CD4-positive, alpha-beta T cell treated with Interferon alpha-2 for 1 hour (primary cell): ENCODE results near the gene ANKZF1.
"Not testable (repeated sequence)": the region's sequence is repeated elsewhere in the genome, so short reads cannot be mapped to it uniquely, and the experiment has no call there.

Experiments used
- DNase-seq, 2 donors: peaks; one replicate each; pipeline ENCODE4 v3.0.0-alpha.2; 2020 to 2022

Gene ANKZF1

DNA sequence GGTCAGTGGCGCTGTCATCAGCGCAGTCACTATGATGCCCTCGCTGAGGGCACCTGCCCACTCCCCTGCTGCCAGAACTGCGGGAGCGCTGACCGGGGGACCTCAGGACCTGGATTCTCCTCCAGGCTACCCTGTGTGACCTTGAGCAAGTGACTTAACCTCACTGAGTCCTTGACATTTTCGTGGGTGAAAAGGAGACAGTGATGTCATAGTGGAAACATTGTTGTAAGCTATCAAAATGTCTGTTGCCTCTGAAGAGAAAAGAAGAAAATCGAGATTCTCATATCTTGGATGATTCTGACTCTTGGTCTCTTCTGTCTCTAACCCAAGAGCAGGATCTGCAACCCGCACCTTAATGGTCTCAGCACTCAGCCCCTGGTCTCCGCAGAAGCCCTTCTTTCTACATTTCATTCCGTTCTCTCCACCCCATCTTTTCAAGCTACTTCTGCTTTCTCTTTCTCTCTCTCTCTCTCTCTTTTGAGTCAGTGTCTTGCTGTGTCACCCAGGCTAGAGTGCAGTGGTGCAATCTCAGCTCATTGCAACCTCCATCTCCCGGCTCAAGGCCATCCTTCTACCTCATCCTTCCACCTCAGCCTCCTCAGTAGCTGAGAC is 25.1 kb downstream of the ANKZF1 start:
- peak; percentile 48 to 61 for DNase-seq

DNA sequence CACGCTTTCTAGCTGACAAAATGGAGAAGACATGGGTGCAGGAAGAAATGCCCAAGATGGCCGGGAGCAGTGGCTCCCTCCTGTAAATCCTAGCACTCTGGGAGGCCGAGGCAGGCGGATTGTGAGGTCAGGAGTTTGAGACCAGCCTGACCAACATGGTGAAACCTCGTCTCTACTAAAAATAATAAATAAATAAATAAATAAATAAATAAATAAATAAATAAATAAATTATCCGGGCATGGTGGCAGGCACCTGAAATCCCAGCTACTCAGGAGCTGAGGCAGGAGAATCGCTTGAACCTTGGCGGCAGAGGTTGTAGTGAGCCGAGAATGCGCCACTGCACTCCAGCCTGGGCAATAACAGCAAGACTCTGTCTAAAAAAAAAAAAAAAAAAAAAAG is 29.3 kb downstream of the ANKZF1 start:
- not testable (repeated sequence) for DNase-seq

DNA sequence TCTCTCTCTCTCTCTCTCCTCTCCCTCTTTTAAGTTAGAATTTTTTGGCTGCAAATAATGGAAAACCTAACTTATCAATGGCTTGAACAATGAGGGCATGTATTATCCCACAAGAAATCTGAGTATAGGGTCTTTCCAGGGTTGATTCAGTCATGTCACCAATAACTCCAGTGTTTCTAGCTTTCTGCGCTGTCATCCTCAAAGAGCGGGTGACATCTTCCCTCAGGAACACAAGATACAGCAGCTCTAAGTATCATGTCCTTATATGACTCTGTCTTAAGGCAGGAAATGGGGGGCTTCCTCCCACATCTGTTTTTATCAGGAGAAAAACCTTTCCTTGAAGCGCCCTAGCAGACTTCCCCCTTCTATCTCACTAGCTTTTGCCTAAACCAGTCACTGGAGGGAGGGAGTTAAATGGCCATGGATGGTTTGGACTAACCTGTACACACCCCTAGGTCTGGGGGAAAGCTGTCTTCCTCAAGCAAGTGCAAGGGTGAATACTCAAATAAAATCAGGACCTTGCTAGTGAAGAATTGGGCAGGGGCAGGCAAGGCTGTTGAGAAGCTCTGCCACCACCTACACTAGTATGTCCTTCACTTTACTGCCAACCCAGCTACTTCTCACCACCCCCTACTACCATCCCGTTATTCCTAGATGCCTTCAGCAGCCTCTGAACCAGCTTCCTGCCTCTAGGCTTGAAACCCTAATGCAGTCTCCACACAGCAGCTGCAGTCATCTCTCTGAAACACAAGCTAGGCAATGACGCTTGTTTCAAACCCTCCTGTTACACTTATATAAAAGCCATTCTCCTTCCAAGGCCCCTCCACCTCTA is 31.6 kb downstream of the ANKZF1 start:
- DNase-seq = no peak

DNA sequence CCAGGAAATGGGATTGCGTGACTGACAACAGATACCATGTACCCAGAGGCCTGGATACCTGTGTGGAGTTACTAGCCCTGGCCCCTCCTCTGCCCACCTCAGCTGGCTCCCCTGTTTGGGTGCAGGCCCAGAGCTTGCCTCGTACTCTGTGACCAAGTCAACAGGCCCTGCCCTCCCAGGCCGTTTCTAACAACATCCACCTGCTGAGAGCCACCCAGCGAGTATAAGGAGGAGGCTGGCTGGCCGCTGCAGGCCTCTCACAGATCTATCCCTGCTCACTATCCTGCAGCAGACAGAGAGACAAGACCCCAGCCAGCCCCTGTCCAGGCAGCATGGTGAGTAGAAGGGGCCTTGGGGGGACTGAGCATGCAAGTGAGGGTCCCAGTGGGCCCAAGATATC is 36.6 kb downstream of the ANKZF1 start:
- DNase-seq = no peak

DNA sequence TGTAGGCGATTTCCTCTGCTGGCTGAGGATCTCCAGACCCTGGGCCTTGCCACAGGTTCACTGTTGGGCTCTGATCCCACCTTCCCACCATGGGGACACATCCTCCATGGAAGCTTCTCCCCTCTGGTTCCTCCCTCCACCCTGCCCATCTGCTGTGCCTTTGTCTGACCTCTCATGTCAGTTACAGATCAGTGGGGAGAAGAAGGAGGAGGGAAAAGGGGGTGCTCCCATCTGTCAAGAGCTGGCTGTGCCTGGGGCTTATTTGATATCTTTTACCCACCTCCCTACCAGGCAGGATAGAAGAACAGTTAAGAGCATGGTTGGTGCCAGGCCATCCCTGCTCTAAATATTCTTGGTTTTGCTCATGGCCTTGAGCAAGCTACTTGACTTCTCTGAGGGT is 37.3 kb downstream of the ANKZF1 start:
- no peak for DNase-seq

DNA sequence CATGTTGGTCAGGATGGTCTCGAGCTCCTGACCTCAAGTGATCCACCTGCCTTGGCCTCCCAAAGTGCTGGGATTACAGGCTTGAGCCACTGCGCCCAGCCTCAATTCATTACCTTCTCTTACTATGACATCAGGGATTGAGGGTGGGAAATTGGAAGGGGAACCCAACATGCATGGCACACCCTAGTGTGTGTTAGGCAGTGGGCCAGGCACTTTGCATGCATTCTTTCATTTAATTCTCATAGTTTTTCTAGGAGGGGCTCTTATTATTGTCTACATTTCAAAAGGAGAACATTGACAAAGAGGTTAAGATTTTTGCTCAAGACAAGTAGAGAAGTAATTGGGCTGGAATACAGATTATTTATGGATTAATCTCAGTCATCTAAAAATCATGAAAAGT is 38.7 kb downstream of the ANKZF1 start:
- DNase-seq = no peak

DNA sequence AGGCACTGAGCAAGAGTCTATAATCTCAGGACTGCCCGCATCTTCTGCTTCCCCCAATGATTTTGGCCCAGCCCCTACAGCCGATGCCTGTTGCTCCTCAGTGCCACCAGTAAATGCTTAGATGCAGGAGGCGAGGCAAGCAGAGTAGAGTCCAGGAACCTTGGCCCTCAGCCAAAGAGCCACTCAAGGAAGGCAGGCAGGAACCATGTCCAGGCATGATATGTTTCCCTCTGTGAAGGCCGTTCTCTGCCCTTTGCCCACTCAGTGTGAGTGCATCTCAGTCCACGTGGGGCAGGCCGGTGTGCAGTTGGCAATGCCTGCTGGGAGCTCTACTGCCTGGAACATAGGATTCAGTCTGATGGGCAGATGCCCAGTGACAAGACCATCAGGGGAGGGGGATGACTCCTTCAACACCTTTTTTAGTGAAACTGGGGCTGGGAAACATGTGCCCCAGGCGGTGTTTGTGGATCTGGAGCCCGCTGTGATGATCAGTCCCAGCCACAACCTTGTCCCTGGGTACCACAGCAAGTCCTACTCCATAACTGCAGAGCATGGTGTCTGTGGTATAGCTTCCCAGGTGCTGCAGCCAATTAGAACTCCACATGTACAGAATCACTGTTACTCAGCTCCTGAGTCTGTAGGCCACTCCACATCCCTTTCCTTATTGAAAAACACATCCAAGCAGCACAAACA is 39.9 kb downstream of the ANKZF1 start:
- no peak for DNase-seq

DNA sequence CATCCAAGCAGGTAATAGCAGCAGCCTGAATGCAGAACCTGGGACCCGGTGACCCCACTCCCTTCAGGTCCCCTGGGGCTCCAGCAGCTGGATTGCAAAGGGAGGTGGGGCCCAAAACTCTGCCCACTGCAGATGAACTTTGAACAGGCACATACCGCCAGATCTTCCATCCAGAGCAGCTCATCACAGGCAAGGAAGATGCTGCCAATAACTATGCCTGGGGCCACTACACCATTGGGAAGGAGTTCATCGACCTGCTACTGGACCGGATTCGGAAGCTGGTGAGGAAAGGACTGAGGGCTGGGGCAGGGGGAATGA is 40.4 kb downstream of the ANKZF1 start:
- DNase-seq = no peak

DNA sequence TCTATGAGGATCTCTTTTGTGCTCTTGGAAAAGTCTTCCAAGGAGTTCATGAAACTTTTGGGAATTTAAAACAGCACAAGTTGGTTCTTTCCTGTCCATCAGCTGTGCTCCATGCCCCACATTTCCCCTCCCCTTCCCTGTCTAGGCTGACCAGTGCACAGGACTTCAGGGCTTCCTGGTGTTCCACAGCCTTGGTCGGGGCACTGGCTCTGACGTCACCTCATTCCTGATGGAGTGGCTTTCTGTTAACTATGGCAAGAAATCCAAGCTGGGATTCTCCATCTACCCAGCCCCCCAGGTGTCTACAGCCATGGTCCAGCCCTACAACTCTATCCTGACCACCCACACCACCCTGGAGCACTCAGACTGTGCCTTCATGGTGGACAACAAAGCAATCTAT is 41.4 kb downstream of the ANKZF1 start:
- DNase-seq = no peak

DNA sequence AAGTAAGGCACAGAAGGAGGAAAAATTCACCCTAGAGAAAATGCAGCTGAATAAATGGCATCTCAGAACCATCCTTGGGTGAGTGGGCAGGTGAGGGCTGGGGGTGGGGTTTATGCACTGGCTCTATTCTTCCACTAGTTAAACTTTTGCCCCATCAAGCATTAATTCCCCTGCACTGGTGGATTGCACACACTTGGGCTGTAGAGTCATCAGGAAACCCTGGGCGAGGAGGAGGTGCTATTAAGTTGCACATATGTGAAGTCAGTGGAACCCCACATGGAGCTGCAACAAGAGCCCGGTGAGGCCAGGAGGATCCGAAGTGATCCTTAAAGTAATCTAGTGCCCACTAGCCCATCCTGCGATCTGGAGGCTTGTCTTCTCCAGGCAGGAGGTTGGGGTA is 42.8 kb downstream of the ANKZF1 start:
- DNase-seq = no peak

DNA sequence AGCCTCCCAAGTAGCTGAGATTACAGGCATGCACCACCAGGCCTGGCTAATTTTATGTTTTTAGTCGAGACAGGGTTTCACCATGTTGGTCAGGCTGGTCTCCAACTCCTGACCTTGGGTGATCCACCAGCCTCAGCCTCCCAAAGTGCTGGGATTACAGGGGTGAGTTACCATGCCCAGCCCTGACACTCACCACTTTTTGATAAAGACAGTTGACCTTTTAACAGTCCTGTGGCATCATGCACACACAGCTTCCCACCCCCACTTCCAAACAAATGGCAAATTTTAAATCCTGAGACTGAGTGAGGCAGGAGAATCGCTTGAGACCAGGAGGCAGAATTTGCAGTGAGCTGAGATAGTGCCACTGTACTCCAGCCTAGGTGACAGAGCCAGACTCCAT is 43.4 kb downstream of the ANKZF1 start:
- DNase-seq = no peak

DNA sequence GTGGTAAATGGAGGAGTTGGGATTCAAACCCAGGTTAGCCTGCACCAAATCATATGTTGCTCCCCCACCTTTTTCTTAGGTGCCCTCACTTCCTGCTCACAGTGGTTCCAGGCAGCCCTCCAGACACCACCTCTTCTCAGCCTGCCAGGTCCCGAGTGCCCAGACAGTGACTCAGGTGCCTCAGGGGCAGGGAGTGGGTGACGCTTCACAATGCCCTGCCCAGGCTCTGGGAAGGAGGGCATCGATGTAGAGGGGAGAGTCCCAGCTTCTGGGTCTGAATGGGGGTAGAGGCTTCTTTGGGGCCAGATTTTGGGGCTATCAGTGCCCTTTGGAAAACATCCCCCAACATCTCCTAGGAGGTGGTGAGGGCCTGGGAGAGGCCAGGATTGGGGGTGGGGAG is 44.3 kb downstream of the ANKZF1 start:
- DNase-seq = no peak

DNA sequence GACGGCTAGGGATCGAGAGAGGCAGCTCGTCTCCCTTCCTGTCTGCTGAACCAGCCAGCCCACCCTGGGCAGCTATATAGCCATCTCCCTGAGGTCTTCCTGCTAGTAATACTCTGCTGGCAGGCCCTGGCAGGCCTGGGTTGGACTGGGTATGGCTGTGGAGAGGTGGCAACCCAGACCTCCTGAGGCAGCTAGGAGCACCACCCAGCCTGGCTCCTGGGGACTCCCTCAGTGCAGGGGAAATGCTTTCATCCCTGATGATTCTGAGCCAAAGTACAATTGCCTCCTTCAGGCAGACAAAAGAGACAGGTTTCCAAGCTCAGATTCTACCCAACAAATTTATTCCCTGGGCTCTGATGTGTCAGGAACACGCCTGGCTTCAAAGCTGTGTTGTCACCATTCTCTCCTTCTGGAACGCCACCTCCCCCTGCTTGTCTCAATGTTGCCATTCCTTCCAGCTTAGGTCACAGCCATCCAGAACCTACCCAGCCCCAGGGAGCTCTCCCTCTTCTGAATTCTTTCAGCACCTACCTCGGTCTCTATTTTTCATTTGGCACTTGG is 44.8 kb downstream of the ANKZF1 start:
- no peak for DNase-seq

DNA sequence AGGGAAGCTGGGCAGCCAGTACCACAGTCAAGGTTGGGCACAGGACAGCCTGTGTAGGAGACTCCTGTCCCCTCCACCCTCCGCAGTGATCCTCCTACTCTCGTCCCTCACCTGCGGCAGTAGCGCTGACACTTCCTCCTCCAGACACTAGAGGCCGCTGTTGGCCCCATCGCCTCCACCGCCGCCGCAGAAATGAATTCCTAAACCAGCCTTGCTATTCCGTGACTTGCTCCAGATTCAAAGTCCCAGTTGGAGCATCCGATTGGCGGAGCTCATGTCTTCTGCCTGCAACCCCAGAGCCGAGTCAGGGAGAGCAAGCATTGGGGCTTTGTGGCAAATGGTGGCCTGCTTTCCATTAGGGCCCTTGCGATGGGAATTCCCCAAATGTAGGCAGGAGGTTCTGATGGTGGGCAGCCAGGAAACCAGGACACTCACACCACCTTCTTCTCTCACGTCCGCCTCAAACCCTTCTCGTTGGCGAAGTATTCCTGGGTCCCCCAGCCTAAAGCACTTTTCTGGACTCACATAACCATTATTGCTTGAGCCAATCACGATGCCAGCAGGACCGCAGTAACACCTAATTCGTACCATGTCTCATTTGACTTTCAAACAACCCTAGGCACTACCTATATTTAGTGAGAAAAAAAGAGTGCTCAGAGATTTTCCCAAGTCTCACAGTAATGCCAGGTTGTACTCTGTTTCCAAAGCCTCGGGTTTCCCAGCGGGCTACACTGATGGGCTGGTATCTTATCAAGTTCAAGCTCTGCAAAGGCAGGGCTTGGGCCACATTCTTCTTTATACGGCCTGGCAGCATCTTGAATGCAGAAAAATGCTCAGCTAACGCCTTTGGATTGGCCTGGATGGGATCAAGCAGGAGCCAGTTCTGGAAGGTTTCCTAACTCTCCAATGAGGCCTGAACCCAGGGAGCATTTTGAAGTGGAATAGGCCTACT is 48.4 kb downstream of the ANKZF1 start:
- peak; percentile 71 to 81 for DNase-seq

DNA sequence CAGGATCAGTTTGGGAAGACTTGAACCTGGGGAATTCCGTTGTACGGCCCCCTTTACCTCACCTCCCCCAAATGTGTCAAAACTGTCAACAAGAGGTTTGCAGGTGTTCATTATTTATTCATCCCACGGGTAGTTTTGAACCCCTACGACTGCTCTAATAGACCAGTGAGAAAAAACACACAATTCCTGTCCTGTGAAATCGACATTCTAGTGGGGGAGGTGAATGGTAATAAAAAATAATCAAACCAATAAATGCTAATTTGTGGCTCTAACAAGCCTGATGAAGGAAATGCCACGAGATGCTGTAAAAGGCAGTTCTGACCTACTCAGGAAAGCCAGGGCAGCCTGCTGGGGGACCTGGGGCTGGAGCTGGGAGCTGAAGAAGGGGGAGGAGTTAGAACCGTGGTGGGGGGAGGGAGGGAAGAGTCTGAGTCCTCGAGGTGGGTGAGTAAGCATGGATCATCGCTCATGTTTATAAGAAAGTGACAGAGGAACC is 49.1 kb downstream of the ANKZF1 start:
- no peak for DNase-seq

DNA sequence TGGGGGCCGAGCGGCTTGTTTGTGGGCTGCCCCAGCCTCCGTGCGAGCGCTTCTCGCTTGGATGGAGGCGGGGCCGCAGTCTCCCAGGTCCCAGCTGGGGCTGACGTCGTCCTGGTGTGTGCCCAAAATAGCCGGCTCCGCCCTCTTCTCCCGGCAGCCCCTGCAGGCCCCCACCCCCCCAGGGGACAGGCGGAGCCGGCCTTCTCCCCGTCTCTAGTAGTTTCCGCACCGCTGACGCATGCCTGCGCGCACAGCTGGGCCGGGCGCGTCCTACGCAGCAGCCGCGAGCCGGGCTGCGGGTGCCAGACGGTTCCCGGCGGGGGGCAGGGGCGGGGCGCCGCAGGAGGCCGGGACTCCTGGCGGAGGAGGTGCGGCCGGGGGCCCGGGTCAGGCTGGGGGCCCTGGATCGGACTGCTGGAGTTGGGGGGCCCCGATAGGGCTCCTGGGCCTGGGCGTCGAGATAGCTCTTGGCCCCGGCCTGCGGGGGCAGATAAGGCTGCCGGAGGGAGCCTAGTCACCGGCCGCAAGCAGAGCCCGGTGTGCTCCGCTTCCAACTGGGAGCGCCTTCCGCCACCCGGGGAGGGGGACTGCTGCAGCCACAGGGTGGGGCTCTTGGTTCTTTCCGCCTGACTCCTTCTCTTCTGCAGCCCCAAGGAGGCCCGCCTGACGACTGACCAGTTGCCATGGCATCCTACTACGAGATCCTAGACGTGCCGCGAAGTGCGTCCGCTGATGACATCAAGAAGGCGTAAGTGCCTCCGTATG is 49.7 kb downstream of the ANKZF1 start, which contains the start of gene DNAJB2:
Gene DNAJB2, plus strand, starts transcription at position 216 of the 765 bp plus-strand sequence. Its CDS starts 468 bp downstream, at position 684.
- peak; percentile 99 for DNase-seq

DNA sequence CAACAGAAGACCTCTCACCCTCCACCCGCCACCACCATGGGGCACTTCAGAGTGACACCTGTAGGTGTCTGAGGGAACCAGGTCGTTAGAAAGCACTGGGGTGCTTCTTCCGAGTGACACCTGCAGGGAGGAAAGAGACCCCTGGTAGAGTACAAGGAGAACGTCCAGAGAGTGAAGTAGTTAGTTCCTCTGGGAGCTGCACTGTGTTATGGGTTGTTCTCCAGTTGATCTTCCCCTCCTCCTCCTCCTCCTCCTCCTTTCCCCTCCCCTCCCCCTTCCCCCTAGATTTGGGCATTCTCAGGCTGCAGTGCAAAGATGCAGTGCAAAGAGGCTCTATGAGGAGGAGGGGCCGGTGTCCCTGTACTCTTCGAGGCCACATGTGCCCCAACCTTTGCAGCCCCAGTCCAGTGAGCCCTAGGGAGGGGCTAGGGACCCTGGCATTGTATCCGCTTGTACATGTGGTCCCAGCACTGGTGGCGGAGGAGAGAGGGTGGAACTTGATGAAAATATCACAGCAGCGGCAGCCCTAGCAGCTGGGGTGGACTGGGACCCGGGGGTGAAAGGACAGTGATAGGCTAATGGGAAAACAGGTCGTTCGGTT is 50.4 kb downstream of the ANKZF1 start:
- DNase-seq = no peak

DNA sequence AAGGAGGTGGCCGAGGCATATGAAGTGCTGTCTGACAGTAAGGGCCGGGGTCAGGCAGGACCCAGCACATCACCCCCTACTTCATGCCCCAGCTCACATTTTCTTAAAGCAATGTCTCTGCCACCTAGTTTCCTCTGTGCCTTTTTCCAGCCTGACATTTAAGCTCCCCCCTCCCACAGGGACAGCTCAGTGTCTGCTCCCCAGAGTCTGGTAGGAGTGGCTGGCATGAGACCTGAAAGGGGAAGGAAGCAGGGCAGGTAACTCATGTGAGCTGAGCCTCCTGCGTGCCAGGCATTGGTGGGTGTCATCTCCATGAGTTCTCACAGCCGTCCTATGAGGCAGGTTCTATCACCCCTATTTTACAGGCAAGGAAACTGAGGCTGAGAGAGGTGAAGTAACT is 51.0 kb downstream of the ANKZF1 start:
- no peak for DNase-seq

DNA sequence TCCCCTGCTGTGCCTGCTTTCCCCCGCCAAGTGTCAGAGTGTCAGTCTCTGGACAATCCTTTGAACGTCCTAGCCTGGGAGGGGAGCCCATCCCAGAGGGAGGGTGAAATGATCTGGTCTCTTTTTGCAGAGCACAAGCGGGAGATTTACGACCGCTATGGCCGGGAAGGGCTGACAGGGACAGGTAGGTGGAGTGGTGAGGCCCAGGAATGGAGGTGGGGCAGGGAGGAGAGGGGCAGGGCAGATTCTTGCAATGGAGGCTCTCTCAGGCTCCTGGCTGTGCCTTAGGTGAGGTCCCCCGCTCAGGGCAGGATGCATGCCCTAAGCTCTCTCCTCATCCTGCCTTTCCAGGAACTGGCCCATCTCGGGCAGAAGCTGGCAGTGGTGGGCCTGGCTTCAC is 52.0 kb downstream of the ANKZF1 start:
- no peak for DNase-seq

DNA sequence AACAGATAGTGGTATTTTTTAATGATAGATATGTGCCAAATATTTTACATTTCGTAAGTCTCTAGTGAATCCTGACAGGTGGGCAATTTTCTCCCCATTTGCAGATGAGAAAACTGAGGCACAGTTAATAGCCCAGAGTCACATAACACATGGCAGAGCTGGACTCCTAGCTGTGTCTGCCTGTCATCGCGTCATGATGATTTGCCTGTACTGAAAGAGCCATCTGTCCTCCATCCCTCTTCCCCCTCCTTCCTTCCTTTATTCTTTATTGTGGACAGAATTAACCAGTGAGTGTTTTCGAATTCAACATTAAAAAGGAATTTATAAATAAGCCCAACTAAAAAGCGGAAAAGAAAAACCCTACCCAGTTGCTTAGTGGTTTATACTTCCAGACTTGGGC is 52.8 kb downstream of the ANKZF1 start:
- DNase-seq = no peak

DNA sequence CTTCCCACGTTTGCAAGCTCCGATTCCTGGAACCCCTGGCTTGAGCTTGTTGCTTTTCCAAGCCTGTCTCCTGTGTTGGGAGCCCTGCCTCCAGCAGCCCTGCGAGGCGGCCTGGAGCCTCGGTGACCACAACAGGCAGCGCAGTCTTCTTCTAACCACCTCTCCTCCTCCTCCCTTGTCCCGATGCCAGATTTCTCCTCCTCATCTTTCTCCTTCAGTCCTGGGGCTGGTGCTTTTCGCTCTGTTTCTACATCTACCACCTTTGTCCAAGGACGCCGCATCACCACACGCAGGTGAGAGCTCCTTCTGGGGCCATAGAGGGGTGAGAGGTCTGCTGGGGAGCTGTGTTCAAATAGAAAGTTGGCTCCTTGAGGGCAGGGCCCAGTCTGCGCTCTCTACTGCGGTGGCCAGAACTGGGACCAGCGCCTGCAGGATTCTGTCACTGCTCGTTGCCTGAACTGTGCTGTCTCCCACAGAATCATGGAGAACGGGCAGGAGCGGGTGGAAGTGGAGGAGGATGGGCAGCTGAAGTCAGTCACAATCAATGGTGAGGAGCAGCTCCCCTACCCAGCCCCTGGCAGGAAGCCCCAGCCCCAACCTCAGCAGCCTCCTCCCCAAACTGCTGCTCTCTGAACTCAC is 53.5 kb downstream of the ANKZF1 start:
- DNase-seq = no peak
